Measurements from ENCODE around the gene TRAF5. TPM values are rescaled to one million over a fixed set of nuclear protein-coding genes. Genes with fewer than 3 reads are reported as not detected.
"Not testable (repeated sequence)": the region's sequence is repeated elsewhere in the genome, so short reads cannot be mapped to it uniquely, and the experiment has no call there.

Gene TRAF5
- total and polyA plus RNA-seq, 8 donors = 10.1 to 29.2 (median 24.0) TPM

DNA sequence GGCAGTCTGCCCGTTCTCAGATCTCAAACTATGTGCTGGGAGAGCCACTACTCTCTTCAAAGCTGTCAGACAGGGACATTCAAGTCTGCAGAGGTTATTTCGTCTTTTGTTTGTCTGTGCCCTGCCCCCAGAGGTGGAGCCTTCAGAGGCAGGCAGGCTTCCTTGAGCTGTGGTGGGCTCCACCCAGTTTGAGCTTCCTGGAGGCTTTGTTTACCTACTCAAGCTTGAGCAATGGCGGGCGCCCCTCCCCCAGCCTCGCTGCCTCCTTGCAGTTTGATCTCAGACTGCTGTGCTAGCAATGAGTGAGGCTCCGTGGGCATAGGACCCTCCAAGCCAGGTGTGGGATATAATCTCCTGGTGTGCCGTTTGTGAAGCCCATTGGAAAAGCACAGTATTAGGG, 81.1 kb downstream of the TRAF5 start:
- H3K27me3 ChIP-seq; H3K4me3 ChIP-seq; DNase-seq; H3K36me3 ChIP-seq; H3K4me1 ChIP-seq; H3K27ac ChIP-seq; intact Hi-C loops (cut with DNase I); ATAC-seq; H3K9me3 ChIP-seq: not testable (repeated sequence)

GRCh38 chr1:211411639-211412038, 85.0 kb downstream of the TRAF5 start:
- Histone ChIP-seq H3K36me3 (no peaks in the 10 kb centered on the region), H3K4me3 (no peak overlapping the region), H3K9me3 (no peaks in the 10 kb centered on the region), H3K27ac (no peak overlapping the region), H3K4me1 (no peaks in the 10 kb centered on the region), H3K27me3 (peaks cover 0 to 18% of the 10 kb centered on the region in 2 donors)
- no peak for TF ChIP-seq CTCF (IDR thresholded peaks at IDR 0.05)
- no peak for ATAC-seq
- intact Hi-C loops (cut with DNase I) = no loop called here
- DNase-seq = no peak

GRCh38 chr1:211415700-211416099, 89.1 kb downstream of the TRAF5 start:
- Histone ChIP-seq H3K4me1 (peaks cover 0 to 4% of the 10 kb centered on the region in 2 donors), H3K27ac (no peak overlapping the region), H3K36me3 (no peaks in the 10 kb centered on the region), H3K4me3 (peak overlapping the region in 1 of 2 donors; percentile 30), H3K9me3 (no peaks in the 10 kb centered on the region), H3K27me3 (peaks cover 0 to 22% of the 10 kb centered on the region in 2 donors)
- TF ChIP-seq CTCF (IDR thresholded peaks at IDR 0.05) = no peak
- no peak for DNase-seq
- intact Hi-C loops (cut with DNase I) = no loop called here
- ATAC-seq = no peak

- peak; percentile 9 to 80 (median 32) for DNase-seq
- H3K36me3 ChIP-seq; intact Hi-C loops (cut with DNase I); H3K4me1 ChIP-seq; H3K9me3 ChIP-seq: not testable (repeated sequence)
- Histone ChIP-seq H3K4me3 (peak overlapping the region; percentile 19 to 30), H3K27ac (peak overlapping the region; percentile 40 to 68), H3K27me3 (peaks cover 0 to 22% of the 10 kb centered on the region in 2 donors)
- peak; percentile 87 for ATAC-seq
These were observed 89.6 kb downstream of the TRAF5 start for GRCh38 chr1:211416246-211416627.

- peak; percentile 6 to 85 (median 28) for DNase-seq
- intact Hi-C loops (cut with DNase I); H3K9me3 ChIP-seq; H3K36me3 ChIP-seq; H3K4me1 ChIP-seq: not testable (repeated sequence)
- ATAC-seq = peak; percentile 82
- Histone ChIP-seq H3K4me3 (peak overlapping the region; percentile 19 to 30), H3K27me3 (peaks cover 0 to 22% of the 10 kb centered on the region in 2 donors), H3K27ac (peak overlapping the region; percentile 40 to 68)
These were observed 90.1 kb downstream of the TRAF5 start for GRCh38 chr1:211416628-211417323.

DNA sequence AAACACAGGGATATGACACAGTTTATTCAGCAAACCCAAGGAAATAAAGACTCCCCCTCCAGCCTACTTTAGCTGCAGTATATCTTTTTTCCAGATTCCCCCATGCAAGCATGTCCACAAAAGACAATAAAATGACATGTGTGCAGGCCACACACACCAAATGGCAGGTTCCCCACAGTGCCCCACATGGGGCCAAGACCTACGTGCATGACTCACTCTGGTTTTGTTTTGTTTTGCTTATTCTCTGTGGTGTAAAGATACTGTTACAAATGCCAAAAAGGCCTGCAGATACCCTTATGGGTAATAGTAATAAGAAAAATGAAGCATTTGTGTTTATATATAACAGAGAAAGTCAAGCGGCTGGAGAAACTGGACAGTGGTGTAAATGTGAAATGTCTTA, 93.8 kb downstream of the TRAF5 start:
- H3K36me3 ChIP-seq = no peaks in the 10 kb centered on the region
- intact Hi-C loops (cut with DNase I) = no loop called here
- H3K4me1 ChIP-seq = peaks cover 0 to 4% of the 10 kb centered on the region in 2 donors
- H3K27me3 ChIP-seq = peaks cover 0 to 14% of the 10 kb centered on the region in 2 donors
- no peak overlapping the region for H3K4me3 ChIP-seq
- H3K27ac ChIP-seq = no peak overlapping the region
- H3K9me3 ChIP-seq = no peaks in the 10 kb centered on the region
- ATAC-seq (no peak), DNase-seq (no peak)
- TF ChIP-seq CTCF (IDR thresholded peaks at IDR 0.05) = no peak
